ENCODE measurements around the gene CRIP3.

The CRIP3 gene

DNA sequence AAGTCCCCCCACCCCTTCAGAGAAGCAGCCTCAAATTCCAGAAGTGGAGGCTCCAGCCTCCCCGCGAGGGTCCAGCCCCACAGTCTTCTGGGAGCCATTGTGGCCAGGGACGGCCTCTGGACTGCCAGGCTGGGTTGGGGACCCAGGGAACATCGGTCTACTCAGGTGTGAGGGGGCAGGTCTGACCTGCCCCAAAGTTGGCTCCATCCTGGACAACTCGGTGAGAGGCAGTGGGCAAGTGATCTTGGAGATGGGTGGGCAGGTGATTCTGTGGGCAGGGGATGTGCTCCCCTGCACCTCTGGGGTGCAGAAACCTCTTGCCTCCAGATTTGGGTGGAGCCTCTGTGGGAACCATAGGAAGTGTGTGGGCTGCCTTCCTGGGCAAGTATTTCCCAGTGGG lies 22.8 kb downstream of the CRIP3 start:
- H3K4me2 ChIP-seq: no peak overlapping the region
- TF ChIP-seq, protein P1, sequence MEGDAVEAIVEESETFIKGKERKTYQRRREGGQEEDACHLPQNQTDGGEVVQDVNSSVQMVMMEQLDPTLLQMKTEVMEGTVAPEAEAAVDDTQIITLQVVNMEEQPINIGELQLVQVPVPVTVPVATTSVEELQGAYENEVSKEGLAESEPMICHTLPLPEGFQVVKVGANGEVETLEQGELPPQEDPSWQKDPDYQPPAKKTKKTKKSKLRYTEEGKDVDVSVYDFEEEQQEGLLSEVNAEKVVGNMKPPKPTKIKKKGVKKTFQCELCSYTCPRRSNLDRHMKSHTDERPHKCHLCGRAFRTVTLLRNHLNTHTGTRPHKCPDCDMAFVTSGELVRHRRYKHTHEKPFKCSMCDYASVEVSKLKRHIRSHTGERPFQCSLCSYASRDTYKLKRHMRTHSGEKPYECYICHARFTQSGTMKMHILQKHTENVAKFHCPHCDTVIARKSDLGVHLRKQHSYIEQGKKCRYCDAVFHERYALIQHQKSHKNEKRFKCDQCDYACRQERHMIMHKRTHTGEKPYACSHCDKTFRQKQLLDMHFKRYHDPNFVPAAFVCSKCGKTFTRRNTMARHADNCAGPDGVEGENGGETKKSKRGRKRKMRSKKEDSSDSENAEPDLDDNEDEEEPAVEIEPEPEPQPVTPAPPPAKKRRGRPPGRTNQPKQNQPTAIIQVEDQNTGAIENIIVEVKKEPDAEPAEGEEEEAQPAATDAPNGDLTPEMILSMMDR (conservative IDR thresholded peaks at IDR 0.05; ENCODE audit: low read depth, low read length): no peak
- H3K9ac ChIP-seq: no peak overlapping the region
- no peaks in the 10 kb centered on the region for H3K36me3 ChIP-seq (ENCODE audit: insufficient read depth)
- H2AFZ ChIP-seq (ENCODE audit: low read depth): no peak overlapping the region
- H3K4me3 ChIP-seq (IDR thresholded peaks at IDR 0.05; ENCODE audit: insufficient read depth, low read depth, low read length): no peak overlapping the region
- H3K4me1 ChIP-seq (ENCODE audit: low read depth, poor library complexity, severe bottlenecking): no peaks in the 10 kb centered on the region
- H3K27ac ChIP-seq: no peak overlapping the region
- no peaks in the 10 kb centered on the region for H4K20me1 ChIP-seq (ENCODE audit: insufficient read depth)
- peaks cover 21% of the 10 kb centered on the region for H3K27me3 ChIP-seq (ENCODE audit: insufficient read depth, low read depth)
- no peaks in the 10 kb centered on the region for H3K79me2 ChIP-seq (ENCODE audit: insufficient read depth, low read depth)

DNA sequence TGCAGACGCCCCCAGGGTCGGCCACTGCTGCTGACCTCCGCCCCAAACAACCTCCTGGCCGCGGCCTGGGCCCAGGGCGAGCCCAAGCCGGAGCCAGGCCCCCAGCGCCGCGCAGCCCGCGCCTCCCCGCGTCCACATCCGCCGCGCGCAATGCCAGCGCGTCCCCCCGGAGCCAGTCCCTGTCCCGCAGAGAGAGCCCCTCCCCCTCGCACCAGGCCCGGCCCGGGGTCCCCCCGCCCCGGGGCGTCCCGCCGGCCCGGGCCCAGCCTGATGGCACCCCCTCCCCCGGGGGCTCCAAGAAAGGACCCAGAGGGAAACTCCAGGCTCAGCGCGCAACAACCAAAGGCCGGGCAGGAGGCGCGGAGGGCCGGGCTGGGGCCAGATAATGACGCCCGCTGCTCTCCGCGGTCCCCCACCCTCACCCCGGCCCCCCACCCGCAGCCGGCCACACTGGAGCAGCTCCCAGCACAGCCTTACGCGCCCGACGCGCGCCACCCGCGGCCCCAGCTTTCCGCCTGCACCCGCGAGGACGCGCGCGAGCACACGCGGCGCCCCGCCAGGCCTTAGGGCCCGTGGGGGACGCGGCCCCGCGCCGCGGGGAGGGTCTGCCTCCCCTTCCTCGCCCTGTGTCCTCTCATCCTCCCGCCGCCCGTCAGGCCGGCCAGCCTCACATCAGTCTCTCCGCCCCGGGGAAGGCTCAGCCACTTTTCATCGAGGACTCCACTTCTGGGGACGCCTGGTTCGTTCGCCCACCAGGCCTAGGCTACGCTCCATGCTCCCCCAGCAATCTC lies 23.4 kb downstream of the CRIP3 start:
- Histone ChIP-seq H3K4me3 (IDR thresholded peaks at IDR 0.05; ENCODE audit: insufficient read depth, low read depth, low read length) (no peak overlapping the region), H3K27me3 (ENCODE audit: insufficient read depth, low read depth) (peaks cover 21% of the 10 kb centered on the region), H3K79me2 (ENCODE audit: insufficient read depth, low read depth) (no peaks in the 10 kb centered on the region), H2AFZ (ENCODE audit: low read depth) (no peak overlapping the region), H3K9ac (no peak overlapping the region), H4K20me1 (ENCODE audit: insufficient read depth) (no peaks in the 10 kb centered on the region), H3K36me3 (ENCODE audit: insufficient read depth) (no peaks in the 10 kb centered on the region), H3K4me2 (no peak overlapping the region), H3K4me1 (ENCODE audit: low read depth, poor library complexity, severe bottlenecking) (no peaks in the 10 kb centered on the region), H3K27ac (no peak overlapping the region)
- TF ChIP-seq, protein P1 (conservative IDR thresholded peaks at IDR 0.05; ENCODE audit: low read depth, low read length): no peak

DNA sequence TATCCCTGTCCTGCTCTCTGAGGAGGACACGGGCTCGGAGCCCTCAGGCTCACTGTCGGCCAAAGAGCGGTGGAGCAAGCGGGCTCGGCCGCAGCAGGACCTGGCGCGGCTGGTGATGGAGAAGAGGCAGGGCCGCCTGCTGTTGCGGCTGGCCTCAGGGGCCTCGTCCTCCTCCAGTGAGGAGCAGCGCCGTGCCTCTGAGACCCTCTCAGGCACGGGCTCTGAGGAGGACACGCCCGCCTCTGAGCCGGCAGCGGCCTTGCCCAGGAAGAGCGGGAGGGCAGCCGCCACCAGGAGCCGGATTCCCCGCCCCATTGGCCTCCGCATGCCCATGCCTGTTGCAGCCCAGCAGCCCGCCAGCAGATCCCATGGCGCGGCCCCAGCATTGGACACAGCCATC lies 24.7 kb downstream of the CRIP3 start:
- H3K9ac ChIP-seq: no peak overlapping the region
- H2AFZ ChIP-seq (ENCODE audit: low read depth): no peak overlapping the region
- H3K27me3 ChIP-seq (ENCODE audit: insufficient read depth, low read depth): peaks cover 21% of the 10 kb centered on the region
- H3K4me2 ChIP-seq: no peak overlapping the region
- no peaks in the 10 kb centered on the region for H3K4me1 ChIP-seq (ENCODE audit: low read depth, poor library complexity, severe bottlenecking)
- no peaks in the 10 kb centered on the region for H4K20me1 ChIP-seq (ENCODE audit: insufficient read depth)
- no peaks in the 10 kb centered on the region for H3K79me2 ChIP-seq (ENCODE audit: insufficient read depth, low read depth)
- no peak overlapping the region for H3K4me3 ChIP-seq (IDR thresholded peaks at IDR 0.05; ENCODE audit: insufficient read depth, low read depth, low read length)
- H3K27ac ChIP-seq: no peak overlapping the region
- H3K36me3 ChIP-seq (ENCODE audit: insufficient read depth): no peaks in the 10 kb centered on the region
- TF ChIP-seq, protein P1 (conservative IDR thresholded peaks at IDR 0.05; ENCODE audit: low read depth, low read length): no peak

DNA sequence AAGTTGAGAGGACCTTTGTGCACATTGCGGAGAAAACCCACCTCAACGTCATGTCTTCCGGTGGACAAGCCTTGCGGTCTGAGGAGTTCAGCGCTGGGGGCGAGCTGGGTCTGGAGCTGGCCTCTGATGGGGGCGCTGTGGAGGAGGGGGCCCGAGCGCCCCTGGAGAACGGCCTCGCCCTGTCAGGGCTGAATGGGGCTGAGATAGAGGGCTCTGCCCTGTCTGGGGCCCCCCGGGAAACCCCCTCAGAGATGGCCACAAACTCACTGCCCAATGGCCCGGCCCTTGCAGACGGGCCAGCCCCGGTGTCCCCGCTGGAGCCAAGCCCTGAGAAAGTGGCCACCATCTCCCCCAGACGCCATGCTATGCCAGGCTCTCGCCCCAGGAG lies 25.1 kb downstream of the CRIP3 start:
- Histone ChIP-seq H3K4me1 (ENCODE audit: low read depth, poor library complexity, severe bottlenecking) (no peaks in the 10 kb centered on the region), H3K27me3 (ENCODE audit: insufficient read depth, low read depth) (peaks cover 21% of the 10 kb centered on the region), H3K4me3 (IDR thresholded peaks at IDR 0.05; ENCODE audit: insufficient read depth, low read depth, low read length) (no peak overlapping the region), H3K36me3 (ENCODE audit: insufficient read depth) (no peaks in the 10 kb centered on the region), H3K9ac (no peak overlapping the region), H3K79me2 (ENCODE audit: insufficient read depth, low read depth) (no peaks in the 10 kb centered on the region), H2AFZ (ENCODE audit: low read depth) (no peak overlapping the region), H4K20me1 (ENCODE audit: insufficient read depth) (no peaks in the 10 kb centered on the region), H3K27ac (no peak overlapping the region), H3K4me2 (no peak overlapping the region)
- TF ChIP-seq, protein P1 (conservative IDR thresholded peaks at IDR 0.05; ENCODE audit: low read depth, low read length): no peak
